CD4-positive, alpha-beta T cell (primary cell): ENCODE data around the gene ESRRG. TPM values are rescaled to one million over a fixed set of nuclear protein-coding genes. Genes with fewer than 3 reads are reported as not detected.

Experiments used
- ATAC-seq: fragments of 200-7000 bp; cut with Tn5 transposase; one replicate; pipeline ENCODE4 v1.10.0; 2022; ENCODE audit warnings: mild to moderate bottlenecking; ENCODE audit not compliant: poor library complexity
- CTCF ChIA-PET: fragments of 350-600 bp; sonication (Branson Sonifier 250); formaldehyde crosslinking; loops from one replicate; lab custom pipeline; 2021; ENCODE audit warnings: antibody characterized with exemption, inconsistent platforms; lab: Charles Lee
- POLR2A ChIA-PET: fragments of 350-600 bp; sonication (Branson Sonifier 250); formaldehyde crosslinking; loops from one replicate; lab custom pipeline; 2021; ENCODE audit warnings: antibody characterized with exemption, inconsistent platforms; lab: Charles Lee
- DNase-seq, 14 experiments: peaks; one replicate each; pipeline ENCODE4 v3.0.0-alpha.2; 2013 to 2020; ENCODE audit warnings: mixed read lengths in 2 of 14
- H3K27ac ChIP-seq, 2 donors: one replicate each; pipeline versions ENCODE4 v1.5.1 to v1.7.0; 2013; ENCODE audit warnings: low read length in 2 of 2, low read depth in 1 of 2, mild to moderate bottlenecking in 1 of 2
- H3K27me3 ChIP-seq, 2 experiments: 1 replicate in 1 of 2; 2 replicates in 1 of 2; pipeline versions ENCODE4 v1.6.1 to v1.7.0; 2013; ENCODE audit warnings: low read length in 2 of 2, control low read depth in 1 of 2, mild to moderate bottlenecking in 1 of 2, moderate library complexity in 1 of 2; ENCODE audit not compliant: insufficient read depth in 2 of 2, control insufficient read depth in 1 of 2
- H3K36me3 ChIP-seq: one replicate; pipeline ENCODE4 v1.6.1; 2013; ENCODE audit warnings: low read length, control low read depth; ENCODE audit not compliant: insufficient read depth
- H3K4me1 ChIP-seq: one replicate; pipeline ENCODE4 v1.6.1; 2013; ENCODE audit warnings: low read length, control low read depth; ENCODE audit not compliant: insufficient read depth
- H3K4me3 ChIP-seq: one replicate; pipeline ENCODE4 v1.5.1; 2013; ENCODE audit warnings: mild to moderate bottlenecking, low read length, moderate library complexity
- H3K9me3 ChIP-seq, 2 experiments: 1 replicate in 1 of 2; 2 replicates in 1 of 2; pipeline versions ENCODE4 v1.6.1 to v1.7.0; 2013; ENCODE audit warnings: low read length in 2 of 2, mild to moderate bottlenecking in 2 of 2, control low read depth in 1 of 2, moderate library complexity in 1 of 2; ENCODE audit not compliant: control insufficient read depth in 1 of 2, insufficient read depth in 1 of 2
- H3K27ac Mint-ChIP-seq: one replicate; pipeline ENCODE4 v1.8.0; 2020; ENCODE audit warnings: mixed read lengths
- H3K27me3 Mint-ChIP-seq: one replicate; pipeline ENCODE4 v1.8.0; 2021; ENCODE audit warnings: mixed read lengths
- H3K36me3 Mint-ChIP-seq: one replicate; pipeline ENCODE4 v1.8.0; 2021; ENCODE audit warnings: low read depth, mixed read lengths
- H3K4me1 Mint-ChIP-seq: one replicate; pipeline ENCODE4 v1.8.0; 2021; ENCODE audit warnings: low read depth, mixed read lengths
- H3K4me3 Mint-ChIP-seq: one replicate; pipeline ENCODE4 v1.8.0; 2020; ENCODE audit warnings: mild to moderate bottlenecking, mixed read lengths
- H3K9me3 Mint-ChIP-seq: one replicate; pipeline ENCODE4 v1.8.0; 2020; ENCODE audit warnings: mixed read lengths
- intact Hi-C, 2 experiments: fragments of 100-400 bp; cut with DNase I in 1 of 2; cut with micrococcal nuclease in 1 of 2; formaldehyde crosslinking; loops; one replicate each; pipeline versions ENCODE4 v1.15.1 to v1.9.0; 2023 to 2025; cut with DNase I, micrococcal nuclease
- total RNA-seq, 174 experiments: library from RNA in 2 of 174; stranded (reverse) in 2 of 174; gene quantifications; one replicate each; pipeline ENCODE4 v1.2.3 and lab custom pipeline; 2021 to 2026
- TF ChIP-seq, protein P1 (sequence below): fragments of 200-600 bp; IDR thresholded peaks from one replicate; pipeline ENCODE4 v1.8.0; 2022; ENCODE audit warnings: antibody characterized with exemption, mild to moderate bottlenecking

Gene ESRRG
- total RNA-seq, 2 experiments from 2014 or later: not detected

DNA sequence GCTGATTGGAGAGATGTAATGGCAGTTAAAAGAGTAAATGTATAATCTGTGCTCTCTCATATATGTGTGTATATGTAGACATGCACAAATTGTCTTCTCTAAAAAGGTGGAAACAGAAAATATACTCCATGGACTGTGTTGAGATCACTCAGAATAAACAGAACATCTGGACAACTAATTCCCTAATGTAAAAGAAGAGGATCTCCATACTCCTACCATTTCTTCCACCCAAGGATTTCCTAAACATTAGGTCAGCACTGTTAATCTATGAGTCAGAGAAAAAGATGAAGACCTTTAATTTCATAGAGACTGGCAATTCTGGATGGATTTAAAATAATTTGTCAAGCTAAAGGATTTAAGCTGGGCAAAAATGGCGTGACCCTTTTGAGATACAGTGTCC lies 80.1 kb downstream of the ESRRG start:
- Mint-ChIP-seq H3K27me3 (no peaks in the 10 kb centered on the region), H3K27ac (no peak overlapping the region), H3K9me3 (peaks cover 5% of the 10 kb centered on the region), H3K4me3 (no peak overlapping the region), H3K36me3 (no peaks in the 10 kb centered on the region), H3K4me1 (no peaks in the 10 kb centered on the region)
- no peaks in the 10 kb centered on the region for H3K36me3 ChIP-seq
- ATAC-seq (no peak), DNase-seq (no peak)
- POLR2A ChIA-PET: no interaction called here
- H3K4me1 ChIP-seq: no peaks in the 10 kb centered on the region
- intact Hi-C loops: no loop called here
- no peaks in the 10 kb centered on the region for H3K27me3 ChIP-seq
- peaks cover 0 to 4% of the 10 kb centered on the region in 2 experiments for H3K9me3 ChIP-seq
- TF ChIP-seq, protein P1, sequence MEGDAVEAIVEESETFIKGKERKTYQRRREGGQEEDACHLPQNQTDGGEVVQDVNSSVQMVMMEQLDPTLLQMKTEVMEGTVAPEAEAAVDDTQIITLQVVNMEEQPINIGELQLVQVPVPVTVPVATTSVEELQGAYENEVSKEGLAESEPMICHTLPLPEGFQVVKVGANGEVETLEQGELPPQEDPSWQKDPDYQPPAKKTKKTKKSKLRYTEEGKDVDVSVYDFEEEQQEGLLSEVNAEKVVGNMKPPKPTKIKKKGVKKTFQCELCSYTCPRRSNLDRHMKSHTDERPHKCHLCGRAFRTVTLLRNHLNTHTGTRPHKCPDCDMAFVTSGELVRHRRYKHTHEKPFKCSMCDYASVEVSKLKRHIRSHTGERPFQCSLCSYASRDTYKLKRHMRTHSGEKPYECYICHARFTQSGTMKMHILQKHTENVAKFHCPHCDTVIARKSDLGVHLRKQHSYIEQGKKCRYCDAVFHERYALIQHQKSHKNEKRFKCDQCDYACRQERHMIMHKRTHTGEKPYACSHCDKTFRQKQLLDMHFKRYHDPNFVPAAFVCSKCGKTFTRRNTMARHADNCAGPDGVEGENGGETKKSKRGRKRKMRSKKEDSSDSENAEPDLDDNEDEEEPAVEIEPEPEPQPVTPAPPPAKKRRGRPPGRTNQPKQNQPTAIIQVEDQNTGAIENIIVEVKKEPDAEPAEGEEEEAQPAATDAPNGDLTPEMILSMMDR: no peak
- no peak overlapping the region for H3K27ac ChIP-seq
- CTCF ChIA-PET: no interaction called here
- H3K4me3 ChIP-seq: no peak overlapping the region

DNA sequence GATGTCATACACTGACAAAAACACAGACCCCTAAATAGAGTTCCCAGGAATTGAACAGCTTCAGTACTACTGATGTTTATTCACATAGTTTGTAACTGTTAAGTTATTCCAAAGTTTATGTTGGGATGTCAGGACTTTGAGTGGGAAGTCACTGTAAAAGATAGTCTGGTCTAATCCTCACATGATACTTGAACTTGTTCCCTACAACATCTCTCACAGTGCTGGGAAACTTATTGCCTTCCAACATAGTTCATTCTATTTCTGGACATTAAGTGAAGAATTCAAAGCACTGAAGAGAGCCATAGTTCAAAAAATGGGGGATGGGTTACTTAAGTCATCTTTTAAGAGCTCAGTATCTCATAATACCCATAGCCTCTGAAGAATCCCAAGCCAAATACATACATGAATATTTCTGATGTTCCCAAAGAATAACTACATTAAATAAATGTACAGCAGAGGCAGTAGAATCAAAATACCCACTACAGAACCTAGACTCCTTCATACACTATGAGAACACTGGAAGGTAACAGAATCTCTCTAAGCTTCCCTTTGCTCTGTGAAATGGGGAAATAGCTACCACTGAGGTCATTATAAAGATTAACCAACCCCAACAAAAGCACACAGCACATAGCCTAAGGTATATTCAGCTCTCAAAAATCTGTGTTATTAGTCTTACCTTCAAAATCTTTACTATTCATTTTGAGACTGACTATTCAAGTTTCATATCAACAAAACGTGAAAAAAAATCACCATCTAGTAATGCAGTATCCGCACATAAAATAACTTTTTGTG lies 81.4 kb downstream of the ESRRG start:
- DNase-seq (no peak), ATAC-seq (no peak)
- Mint-ChIP-seq H3K4me1 (no peaks in the 10 kb centered on the region), H3K27me3 (no peaks in the 10 kb centered on the region), H3K4me3 (no peak overlapping the region), H3K36me3 (no peaks in the 10 kb centered on the region), H3K9me3 (peaks cover 5% of the 10 kb centered on the region), H3K27ac (no peak overlapping the region)
- no peaks in the 10 kb centered on the region for H3K36me3 ChIP-seq
- no peak overlapping the region for H3K4me3 ChIP-seq
- intact Hi-C loops: no loop called here
- TF ChIP-seq, protein P1: no peak
- CTCF ChIA-PET: no interaction called here
- peaks cover 0 to 4% of the 10 kb centered on the region in 2 experiments for H3K9me3 ChIP-seq
- H3K4me1 ChIP-seq: no peaks in the 10 kb centered on the region
- no peaks in the 10 kb centered on the region for H3K27me3 ChIP-seq
- H3K27ac ChIP-seq: no peak overlapping the region
- POLR2A ChIA-PET: no interaction called here

DNA sequence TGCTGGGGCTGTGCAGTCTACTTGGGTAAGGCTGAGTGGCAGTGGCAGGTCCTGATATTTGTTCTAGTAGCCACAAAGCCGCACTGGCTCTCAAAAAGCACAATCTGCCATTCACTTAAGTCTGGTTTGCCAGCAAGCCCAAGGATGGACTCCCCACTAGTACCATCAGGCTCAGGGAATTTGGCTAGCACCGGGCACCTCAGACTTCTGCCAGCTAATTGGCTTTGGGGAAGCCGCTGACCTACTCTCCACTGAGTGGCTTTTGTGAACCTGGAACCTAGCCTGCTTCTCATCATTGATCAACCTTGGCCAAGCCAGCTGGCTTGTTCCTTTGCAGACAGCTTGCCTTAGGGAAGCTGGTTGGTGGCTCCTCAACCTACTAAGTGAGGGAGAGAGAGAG lies 83.1 kb downstream of the ESRRG start:
- Mint-ChIP-seq H3K4me1 (no peaks in the 10 kb centered on the region), H3K36me3 (no peaks in the 10 kb centered on the region), H3K9me3 (peaks cover 5% of the 10 kb centered on the region), H3K27me3 (no peaks in the 10 kb centered on the region), H3K27ac (no peak overlapping the region), H3K4me3 (no peak overlapping the region)
- POLR2A ChIA-PET: no interaction called here
- Histone ChIP-seq H3K4me1 (no peaks in the 10 kb centered on the region), H3K36me3 (no peaks in the 10 kb centered on the region), H3K4me3 (no peak overlapping the region), H3K27ac (no peak overlapping the region), H3K9me3 (no peaks in the 10 kb centered on the region), H3K27me3 (no peaks in the 10 kb centered on the region)
- no peak for ATAC-seq
- CTCF ChIA-PET: no interaction called here
- intact Hi-C loops: no loop called here
- TF ChIP-seq, protein P1: no peak
- DNase-seq: no peak
